GM19099 (cell line): Measurements from ENCODE around the gene MED20.

Source experiments
- POLR2A ChIP-seq: IDR thresholded peaks from 3 replicates; pipeline ENCODE4 v1.6.1; 2011; ENCODE audit warnings: low read depth; ENCODE audit not compliant: insufficient read length; ENCODE audit errors: extremely low read depth

MED20 gene

DNA sequence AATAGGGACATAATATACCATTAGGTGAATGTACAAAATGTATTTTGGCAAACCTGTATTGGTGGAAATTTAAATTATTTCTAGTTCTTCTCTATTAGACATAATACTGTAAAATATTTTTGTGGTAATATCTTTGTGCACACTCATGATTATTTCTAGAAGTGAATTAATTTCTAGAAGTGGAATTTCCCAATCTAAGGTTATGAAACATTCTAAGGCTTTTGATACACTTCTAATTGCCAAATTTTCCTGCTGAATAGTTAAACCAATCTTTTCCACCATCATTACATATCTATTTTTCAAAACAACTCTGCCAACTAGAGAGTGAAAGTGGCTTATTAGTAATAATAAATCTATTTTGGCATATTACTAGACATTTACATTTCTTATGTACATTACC lies 22.5 kb upstream of the MED20 start:
- no peak for TF ChIP-seq POLR2A

DNA sequence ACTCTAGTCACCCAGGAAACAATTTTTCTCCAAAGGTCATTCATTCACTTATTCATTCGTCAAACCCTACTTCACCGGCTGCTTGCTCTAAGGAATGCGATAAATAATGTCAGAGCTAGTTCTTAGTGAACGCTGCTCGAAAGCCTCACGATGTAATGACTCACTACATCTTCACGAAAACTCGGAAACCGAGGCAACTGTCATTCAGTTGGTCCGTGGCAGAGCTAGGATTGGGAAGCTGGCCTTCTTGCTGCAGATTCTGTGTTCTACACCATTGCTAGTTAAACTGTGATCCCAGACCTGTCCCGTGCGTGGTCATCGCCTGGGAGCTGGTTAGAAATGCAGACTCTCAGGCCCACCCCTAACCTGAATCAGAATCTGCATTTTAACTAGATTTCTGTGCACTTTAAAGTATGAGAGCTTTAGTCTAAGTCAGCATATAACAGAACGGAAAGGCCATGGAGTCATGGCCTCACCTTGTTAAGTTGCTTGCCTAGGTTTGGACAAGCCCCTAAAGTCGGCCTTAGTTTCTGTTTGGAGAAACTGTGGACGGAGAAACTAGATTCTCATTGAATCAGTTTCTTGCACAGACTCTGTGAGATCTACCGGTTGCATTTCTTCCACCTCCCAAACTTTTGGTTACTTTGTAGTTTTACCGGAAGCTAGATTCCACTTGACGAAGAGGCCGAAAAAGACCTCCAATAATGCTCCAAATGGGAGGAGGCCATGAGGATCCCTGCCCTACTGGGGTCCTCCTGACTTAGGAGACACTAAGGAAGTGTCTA lies 21.3 kb upstream of the MED20 start:
- no peak for TF ChIP-seq POLR2A

- peak; percentile 79 for TF ChIP-seq POLR2A
Measured at GRCh38 chr6:41941280-41942066, 20.5 kb upstream of the MED20 start, which contains the start of gene CCND3. TSS of gene CCND3 (minus strand) at chr6:41941808. CDS start at chr6:41941649, 159 bp downstream.

DNA sequence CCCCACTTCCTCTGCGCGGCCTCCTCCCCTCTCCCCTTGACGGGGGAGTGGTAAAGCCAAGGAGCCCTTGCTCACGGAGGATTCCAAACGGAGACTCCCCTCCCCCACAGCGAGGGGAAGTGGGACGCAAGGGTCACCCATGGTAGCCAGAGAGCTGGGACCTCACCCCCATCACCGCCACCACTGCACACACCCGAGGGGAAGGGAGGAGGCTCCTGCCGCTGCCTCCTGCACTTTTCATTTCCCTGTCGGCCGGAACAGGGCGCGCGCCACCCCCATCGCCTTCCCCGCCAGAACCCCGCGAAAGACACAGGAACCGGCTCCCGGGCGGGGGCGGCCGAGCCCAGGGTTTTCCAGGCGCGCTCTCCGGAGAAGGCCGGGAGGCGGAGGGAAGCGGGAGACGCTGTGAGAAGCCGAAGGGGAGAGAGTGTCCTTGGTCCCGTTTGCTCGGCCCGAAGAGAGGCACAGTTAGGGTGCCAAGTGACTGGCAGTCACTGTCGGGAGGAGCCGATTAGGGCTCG lies 19.9 kb upstream of the MED20 start:
- no peak for TF ChIP-seq POLR2A

GRCh38 chr6:41939848-41940758 lies 19.2 kb upstream of the MED20 start:
- no peak for TF ChIP-seq POLR2A

GRCh38 chr6:41939176-41939847 lies 18.4 kb upstream of the MED20 start:
- no peak for TF ChIP-seq POLR2A

DNA sequence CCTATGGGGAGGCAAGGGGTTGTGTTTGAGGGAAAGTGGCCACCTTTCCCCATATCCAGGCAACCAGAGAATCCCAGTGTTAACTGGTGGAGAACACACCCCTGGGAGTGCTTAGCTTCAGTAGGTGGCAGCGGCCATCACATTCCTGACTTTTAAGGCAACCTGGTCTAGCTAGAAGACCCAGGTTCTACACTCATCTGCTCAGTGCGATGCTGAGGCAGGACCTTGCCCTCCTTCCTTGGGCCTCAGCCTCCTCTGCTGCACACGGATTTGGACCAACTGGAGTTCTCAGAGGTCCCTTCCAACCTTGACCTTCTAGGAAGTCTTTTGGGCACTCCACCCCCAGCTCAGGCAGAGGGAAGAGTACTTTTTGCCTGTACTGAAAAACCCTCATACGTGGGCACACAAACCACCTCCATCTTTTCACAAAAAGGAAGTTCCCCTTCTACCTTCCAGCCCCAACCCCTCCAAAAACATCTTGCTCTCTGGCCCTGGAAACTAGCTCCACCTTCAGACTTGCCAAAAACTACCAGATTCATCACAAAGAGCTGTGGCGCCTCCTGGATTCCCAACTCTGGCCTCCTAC lies 17.7 kb upstream of the MED20 start:
- no peak for TF ChIP-seq POLR2A

DNA sequence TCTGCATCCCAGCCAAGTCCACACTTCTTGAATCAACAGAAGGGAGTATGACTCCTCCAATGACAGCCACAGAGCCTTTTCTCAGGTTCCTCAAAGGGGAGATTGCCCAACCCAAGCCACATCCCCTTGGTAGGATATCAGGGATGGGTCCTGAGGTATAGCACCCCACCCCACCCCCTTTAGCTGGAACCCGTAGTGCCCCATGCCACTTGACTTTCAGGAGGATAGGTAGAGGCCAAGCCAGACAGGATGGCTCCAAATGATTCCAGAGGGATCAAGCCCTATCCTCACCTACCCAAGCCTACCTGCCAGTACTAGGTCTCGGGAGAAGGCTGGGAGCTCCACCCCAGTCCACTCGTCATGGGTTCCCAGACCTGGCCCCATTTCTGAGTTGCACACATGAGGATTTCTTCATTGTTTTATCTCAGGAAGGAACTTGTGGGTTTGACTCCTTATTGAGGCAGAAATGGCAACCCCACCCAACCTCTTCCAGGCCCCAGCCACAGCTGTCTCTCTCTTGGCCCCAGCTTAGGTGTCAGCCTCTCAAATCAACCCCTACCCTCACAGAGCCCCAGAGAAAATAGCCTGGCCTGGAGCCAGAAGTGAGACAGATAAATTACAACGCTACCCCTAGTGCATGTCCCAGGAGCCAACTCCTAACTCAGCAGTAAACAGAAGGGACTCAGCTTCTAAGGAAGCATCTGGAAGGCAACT lies 17.1 kb upstream of the MED20 start:
- no peak for TF ChIP-seq POLR2A

DNA sequence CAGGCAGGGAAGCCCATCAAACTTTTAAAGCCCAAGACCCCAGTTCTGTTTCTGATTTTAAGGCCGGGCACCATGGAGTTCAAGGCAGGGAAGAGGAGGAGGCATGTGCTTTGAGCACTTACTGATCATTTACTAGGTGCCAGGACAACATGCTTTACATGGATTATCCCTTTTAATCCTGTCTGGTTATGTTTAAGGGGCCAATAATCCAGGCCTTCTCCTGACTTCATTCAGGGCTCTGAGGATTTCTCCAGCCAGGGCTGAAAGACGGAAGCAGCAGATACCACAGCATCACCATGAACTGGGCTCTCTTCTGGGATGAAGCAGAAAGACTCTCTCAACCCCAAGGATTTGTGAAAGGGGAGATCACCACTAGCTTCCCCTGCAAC lies 16.5 kb upstream of the MED20 start:
- TF ChIP-seq POLR2A = no peak

- no peak for TF ChIP-seq POLR2A
Measured at GRCh38 chr6:41936073-41936837, 15.3 kb upstream of the MED20 start.

GRCh38 chr6:41935685-41936072 lies 14.7 kb upstream of the MED20 start:
- TF ChIP-seq POLR2A = no peak

DNA sequence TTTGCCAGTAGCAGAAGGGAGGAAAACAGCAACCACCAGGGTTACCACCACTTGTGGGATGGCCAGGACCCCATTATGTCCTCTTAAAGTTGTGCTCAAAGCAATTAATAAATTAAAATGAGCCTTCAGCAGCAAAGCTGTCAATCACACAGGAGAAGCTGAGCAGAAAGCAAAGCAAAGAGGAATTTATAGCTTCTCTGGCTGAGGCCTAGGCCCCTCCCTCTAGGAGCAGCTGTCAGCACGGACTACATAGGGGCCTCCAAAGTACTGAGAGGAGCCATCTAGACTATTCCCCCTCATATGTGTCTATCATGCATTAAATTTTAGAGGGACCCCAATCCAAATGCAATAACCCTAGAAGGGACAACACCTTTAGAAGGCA lies 14.2 kb upstream of the MED20 start:
- no peak for TF ChIP-seq POLR2A
